Glomerular endothelial cell (primary cell): ENCODE data around the gene RFLNA. TPM values are rescaled to one million over a fixed set of nuclear protein-coding genes. Genes with fewer than 3 reads are reported as not detected.

Experiments
- DNase-seq: peaks from one replicate; pipeline ENCODE4 v3.0.0-alpha.2; 2011; ENCODE audit warnings: low read depth, low spot score; ENCODE audit errors: extremely low read depth
- total RNA-seq: library from RNA; depleted of rRNA; stranded (reverse); fragments of >200 nt; gene quantifications from 2 replicates; pipeline ENCODE4 v1.2.3, GENCODE V29; 2015

The RFLNA gene
- total RNA-seq, 1 donor from 2014 or later, result 0.41 TPM

DNA sequence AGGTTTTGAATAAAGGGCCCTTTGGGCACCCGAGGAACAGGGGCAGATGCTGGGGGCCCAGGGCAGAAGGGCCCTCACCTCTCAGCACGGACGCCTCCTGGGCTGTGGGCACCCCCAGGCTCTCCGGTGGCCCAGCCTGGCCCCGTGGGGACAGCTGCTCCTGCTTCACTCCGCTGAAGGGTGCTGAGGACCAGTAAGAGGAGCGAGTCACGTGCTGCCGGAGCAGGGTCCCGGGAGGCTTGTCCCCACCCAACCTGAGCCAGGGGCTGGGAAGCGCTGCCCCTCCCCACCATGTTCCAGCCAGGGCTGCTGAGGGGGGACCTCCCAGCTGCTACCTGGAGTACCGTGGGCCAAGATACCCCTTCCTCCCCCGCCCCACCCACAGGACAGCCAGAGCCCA, 59.5 kb downstream of the RFLNA start:
- no peak for DNase-seq

DNA sequence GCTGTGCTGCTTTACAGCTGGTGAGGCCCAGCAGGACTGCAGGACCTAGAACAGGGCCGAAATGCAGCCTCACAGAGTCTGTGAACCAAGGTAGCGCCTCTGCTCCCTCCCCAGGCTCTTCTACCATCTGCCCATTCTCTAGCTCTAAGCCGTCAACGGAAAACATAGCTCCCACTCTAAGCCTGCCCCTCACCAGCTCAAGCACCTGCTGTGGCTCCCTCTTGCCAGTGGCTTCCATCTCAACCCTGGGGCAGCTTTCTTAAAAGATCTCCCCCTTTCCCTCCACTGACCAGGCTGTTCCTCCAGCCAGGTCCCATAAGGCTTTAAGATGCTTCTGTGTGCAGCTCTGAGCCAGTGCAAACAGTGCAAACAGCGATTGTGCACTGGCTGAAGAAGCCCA, 61.3 kb downstream of the RFLNA start:
- DNase-seq, result no peak

DNA sequence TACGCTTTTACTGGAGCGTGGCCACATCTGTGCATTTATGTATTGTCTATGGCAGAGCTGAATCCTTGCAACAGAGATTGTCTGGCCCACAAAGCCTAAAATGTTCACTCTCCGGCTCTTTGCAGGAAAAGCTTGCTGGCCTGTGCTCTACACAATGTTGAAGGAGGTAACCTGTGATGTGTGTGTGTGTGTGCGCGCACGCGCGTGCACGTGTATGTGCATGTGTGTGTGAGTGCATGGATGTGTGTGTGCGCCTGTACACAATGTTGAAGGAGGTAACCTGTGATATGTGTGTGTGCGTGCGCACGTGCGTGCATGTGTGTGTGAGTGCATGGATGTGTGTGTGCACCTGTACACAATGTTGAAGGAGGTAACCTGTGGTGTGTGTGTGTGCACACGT, 62.7 kb downstream of the RFLNA start:
- no peak for DNase-seq

DNA sequence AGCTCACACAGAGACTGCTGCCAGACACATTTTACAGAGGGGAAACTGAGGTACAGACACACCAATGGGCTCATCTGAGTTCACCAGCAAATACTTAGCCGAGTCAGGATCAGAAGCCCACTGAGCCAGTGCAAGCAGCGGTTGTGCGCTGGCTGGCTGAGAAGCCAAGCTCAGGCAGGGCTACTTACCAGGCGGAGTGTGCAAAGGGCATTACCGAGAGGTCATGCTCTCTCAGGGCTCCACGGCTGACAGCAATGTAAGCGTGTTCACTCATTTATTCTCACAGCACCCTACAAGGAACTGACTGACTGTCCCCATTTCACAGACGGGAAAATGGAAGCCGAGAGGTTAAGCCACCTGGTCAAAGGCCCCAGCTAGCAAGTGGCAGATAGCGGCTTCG, 63.7 kb downstream of the RFLNA start:
- no peak for DNase-seq

DNA sequence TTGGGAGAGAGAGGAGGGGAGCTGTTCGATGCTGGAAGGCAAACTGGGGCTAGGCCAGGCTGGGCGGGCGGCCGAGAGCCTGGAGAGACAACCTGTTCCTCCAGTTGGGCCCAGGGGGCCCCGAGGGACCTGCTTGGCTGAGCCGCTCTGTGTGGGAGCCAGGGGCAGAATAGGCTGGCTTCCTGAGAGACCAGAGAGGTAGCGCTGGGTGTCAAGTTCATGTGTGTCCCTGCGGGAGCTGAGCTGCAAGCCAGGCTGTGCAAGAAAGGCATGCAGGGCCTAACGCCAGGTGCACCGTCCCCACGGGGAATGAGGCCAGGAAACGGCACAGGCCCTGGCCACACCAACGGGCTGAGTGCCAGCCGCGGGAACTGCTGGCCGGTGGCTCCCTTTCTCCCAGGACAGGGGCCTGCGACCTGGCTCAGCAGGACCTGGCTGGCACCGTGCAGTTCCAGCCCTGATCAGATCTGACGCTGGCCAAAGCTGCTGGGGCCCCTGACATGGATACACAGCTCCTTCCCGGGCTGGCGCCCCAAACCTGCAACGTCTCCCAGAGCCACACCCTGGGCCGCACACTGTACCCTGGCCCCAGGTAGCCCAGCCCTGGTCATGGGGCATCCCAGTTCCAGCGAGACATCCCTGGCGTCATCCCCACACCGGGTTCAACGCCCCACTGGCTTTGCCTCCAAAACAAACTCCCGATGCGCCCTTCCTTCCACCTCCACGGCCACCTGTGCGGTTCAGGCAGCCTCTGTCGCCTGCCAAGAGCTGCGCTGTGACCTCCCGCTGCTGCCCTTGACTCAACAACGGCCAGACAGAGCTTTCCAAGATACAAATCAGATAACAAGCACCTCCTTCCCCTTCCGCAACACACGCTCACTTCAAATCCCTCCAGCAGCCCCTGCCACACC, 65.0 kb downstream of the RFLNA start:
- no peak for DNase-seq

DNA sequence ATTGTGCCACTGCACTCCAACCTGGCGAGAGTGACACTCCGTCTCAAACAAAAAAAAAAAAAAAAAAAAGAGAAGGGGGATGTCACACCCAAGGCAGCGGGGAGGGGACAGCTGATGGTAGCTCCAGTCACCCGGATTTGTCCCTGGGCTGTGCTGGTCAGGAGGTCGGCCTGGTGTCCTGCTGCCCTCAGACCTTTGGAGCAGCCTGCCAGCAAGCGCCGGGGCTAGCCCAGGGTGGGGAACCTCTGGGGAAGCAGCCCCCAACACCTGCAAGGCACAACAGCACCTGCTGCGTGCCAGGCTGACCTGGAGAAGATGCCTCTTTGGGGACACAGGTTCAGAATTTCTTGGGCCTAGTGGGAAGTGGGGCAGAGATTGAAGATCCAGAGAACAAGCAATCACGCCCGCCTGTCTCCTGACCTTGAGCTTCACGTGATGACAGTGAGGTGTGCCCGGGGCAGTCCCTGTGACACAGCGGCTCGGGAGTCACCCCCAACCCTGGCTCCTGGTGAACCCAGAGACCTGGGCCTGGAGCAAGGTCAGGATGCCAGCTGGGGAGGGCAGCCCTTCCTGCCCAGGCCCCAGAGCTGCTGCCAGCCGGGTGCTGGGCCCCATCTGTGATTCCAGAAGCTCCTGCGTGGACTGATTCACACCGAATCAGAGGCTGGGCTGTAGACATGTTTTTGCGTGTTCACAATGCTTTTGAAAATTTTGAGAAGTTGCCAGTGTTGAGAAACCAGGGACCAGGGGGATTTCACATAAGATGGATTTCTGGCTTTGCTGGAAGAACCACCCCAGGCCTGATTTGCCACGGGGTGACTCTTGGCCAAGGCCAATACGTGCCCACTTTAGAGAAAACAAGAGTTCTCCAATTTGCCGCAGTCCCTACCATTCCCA, 66.4 kb downstream of the RFLNA start:
- no peak for DNase-seq

DNA sequence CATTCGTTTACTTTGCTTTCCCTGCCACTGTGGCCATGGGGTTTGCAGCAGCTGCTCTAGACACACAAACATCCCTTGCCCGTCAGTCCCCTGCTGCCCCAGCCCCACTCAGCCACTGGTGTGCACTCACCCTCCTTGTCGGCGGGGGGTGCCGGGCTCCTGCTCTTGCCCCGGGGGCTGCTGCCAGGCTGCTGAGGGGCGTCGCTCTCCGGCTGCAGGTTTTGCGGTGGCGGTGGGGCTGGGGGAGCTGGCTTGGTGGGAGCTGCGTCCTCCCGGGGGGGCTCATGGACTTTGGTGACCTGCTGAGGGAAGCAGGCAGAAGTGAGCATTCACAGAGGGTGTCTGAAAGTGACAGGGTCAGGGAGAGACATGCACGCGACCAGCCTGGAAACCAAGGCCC, 67.1 kb downstream of the RFLNA start:
- DNase-seq, result no peak

DNA sequence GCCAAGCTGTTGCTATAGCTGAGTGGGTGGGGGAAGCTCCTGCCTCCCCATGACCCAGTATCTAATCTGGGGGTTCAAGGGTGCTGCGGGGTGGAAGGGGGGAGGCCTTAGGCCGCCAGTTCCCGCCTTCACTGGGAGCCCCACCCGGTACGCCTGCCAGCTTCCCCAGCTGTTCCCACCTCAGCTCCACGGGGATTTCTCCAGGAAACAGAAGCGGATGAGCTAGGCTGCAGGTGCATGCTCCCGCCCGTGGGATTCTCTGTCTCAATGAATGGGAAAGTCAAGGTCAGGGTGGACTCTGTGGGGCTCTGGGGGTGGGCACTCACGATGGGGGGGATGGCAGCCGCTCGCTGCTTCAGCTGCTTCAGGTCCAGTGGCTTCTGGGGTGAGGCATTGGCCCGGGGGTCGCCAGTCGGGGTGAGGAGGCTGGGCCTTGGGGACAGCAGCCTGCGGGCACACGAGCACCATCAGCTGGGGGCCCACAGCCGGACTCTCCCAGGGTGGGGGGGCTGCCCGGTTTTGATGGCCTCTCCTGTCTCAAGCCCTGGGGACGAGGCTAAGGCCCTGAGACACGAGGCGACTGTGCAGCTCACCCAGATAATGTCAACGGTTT, 68.6 kb downstream of the RFLNA start:
- DNase-seq, result no peak

DNA sequence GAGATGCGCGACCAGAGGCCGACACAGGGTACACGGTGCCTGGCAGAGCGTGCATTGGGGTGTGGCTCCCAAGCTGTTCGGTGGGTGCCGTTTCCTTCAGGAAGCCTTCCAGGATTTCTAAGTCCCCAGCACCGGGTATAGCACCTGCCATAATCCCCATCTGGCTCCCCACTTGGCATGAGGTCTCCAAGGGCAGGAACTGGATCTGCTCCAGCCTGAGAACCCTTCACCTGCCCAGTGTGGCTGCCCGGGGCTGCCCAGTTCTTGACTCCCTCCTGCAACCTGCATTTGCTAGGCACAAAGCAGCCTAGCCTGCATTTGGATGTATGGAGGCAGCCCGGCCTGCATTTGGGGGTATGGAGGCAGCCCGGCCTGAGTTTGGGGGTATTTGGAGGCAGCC, 69.7 kb downstream of the RFLNA start:
- DNase-seq, result no peak
